Activated CD4-positive, CD25-positive, alpha-beta regulatory T cell treated with anti-CD3 and anti-CD28 coated beads, Interleukin-2, amount 50 U/mL, for 16 hours (primary cell): Measurements from ENCODE around the gene FAM9A.

Experiments
- DNase-seq: peaks from one replicate; pipeline ENCODE4 v3.0.0-alpha.2; 2020; ENCODE audit warnings: low read depth, low spot score

Gene FAM9A

DNA sequence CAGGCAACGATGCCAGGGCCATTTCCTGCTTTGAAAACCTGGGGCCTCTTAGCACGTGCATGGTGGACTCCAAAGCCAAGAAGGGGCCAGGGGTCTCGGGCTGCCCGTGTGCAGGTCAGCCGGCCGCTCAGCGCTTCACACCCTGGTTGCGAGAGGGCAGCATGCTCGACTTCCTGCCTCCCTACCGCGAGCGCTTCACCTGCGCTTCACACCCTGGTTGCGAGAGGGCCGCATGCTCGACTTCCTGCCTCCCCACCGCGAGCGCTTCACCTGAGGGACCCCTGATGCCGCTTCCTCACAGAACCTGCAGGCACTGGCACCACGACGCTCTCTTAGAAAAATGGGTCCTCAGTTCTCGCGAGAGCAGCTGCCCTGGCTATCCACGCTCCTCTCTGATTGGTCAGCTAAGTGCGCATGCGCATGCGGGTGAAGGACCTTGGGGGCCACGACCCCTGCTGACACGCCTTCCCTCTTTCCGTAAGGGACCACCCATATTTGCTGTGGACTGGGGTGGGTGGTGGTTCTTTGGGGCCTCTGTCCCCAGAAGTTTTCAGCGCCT lies at the start of gene FAM9A:
TSS of gene FAM9A (minus strand) at position 343 of the 559 bp plus-strand sequence. CDS start 1,212 bp downstream, outside the sequence.
- no peak for DNase-seq

DNA sequence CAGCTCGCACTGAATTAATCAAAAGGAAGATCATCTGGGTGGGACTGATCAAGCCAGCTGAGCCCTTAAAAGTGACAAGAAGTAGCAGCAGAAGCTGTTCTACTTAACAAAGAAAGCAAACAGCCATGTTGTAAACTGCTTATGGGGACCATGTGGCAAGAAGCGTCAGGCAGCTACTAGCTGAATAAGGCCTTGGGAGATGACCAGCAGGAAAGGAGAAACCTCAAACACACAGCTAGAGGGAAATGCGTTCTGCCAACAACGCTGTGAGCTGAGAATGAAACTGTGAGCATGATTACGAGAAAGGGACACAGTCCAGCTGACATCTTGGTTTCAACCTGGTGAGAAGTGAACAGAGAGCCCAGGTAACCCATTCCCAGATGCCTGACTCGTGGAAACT lies 49.3 kb upstream of the FAM9A start:
- no peak for DNase-seq

DNA sequence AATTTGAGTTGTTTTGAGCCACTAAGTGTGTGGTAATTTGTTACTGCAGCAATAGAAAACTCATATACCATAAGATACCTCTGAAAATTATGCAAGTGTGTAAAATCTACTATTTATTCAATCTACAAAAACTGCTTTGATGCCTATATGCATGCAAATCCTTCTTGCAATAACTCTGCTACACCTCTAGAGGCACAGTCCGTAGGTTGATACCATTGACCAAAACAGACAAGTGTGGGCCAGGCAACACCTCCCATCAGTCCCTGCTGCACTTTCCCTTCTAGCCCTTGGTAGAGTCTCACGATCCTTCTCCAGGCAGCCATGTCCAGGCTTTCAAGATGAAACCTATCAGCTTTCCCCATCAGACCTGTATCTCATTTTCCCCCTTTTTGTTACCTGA lies 48.8 kb upstream of the FAM9A start:
- DNase-seq, result no peak

DNA sequence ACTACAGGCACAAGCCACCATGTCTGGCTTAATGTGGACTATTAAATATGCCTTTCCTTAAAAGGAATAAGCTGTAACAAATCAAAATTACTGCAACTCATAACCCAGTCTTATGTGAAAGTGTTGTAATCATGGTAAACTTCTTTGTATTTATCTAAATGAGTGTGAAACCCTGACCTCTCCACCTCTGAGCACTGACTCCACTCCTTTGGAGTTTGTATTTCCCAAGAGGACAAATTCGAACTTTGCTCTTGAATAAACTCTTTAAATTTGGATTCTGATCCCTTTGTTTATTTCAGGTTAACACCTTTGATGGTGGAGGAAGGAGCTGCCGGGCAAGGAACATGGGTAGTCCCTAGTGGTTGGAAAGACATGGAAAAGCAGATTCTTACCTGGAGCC lies 48.3 kb upstream of the FAM9A start:
- DNase-seq, result no peak

DNA sequence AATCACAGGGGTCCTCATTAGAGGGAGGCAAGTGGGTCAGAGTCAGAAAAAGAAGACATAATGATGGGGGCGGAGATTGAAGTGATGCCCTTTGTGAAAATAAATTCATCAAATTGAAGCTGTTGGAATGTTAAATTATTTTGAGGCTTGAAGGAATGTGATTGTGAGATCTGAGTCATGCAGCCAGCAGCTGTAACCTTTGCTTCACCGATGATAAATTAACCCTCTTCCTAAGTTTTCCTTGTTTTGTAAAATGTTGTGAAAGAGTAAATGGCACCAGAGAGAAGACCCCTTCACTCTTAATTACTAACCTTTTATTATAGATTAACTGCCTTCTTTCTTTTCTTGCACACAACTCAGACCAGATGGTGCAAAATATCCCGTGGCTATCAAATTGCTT lies 47.7 kb upstream of the FAM9A start:
- no peak for DNase-seq

DNA sequence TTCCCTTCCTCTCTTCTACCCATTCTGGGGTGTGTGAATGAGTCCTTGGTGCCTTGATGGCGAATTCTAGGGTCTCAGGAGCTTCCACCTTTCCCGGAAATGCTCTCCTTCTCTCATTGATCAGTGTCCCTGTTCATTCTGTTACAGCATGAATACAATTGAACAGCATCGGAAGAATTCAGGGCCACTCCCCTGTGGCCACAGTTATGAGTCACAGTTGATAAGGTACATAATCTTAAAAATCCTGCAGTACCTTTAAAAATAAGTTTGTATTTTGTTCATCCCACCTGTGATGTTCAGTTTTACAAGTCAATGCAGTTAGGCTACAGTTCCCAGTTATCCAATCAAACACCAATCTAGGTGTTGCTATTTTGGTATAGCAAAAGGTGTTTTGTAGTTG lies 47.3 kb upstream of the FAM9A start:
- no peak for DNase-seq

DNA sequence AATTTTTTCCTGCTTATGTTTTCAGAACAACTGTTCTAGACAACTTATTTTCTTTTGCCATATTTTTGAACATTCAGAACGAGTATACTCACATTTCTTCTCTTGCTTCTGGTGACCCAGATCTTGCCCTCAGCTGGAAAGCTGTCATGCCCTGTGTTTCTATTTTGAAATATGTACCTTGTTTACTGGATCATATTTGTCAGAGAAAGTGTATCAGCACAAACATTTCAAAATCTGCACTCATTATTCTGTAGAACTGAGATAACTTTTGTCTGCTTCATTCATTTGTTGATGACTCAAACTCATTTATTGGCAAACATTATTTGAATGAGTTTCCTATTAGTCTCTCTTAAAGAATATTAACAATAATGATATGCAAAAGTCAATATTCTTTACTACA lies 46.2 kb upstream of the FAM9A start:
- DNase-seq, result no peak

DNA sequence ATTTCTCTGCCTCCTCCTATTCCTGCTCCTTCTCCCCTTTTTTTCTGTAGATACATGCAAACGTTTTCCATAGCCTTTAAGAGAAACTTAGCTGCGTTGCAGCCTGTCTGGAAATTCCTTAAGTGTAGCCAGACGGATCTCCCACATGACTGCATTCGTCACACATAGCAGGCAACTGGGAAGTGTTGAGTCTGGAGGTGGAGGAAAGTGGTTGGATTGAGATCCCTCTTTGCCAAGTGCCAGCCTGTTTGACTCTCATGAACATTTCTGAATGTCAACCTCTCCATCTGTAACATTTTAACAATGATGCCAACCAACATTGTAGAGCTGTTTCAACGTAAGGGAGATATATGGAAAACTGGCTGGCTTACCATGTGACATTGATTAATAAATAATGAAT lies 45.1 kb upstream of the FAM9A start:
- no peak for DNase-seq

DNA sequence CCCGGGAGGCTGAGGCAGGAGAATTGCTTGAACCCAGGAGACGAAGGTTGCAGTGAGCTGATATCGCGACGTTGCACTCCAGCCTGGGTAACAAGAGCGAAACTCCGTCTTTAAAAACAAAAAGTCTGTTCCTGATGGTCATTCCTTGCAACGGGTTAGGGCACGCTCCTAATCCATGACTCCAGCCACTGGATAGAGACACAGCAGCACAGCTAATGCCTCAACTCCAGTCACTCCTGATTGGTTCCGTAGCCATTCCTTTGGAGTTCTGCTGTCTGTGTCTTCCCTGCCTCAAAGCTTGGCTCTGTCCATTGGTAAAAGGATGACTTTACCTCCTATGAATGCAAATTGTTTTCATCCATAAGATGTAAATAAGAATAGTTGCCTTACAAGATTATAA lies 44.3 kb upstream of the FAM9A start:
- DNase-seq, result no peak

DNA sequence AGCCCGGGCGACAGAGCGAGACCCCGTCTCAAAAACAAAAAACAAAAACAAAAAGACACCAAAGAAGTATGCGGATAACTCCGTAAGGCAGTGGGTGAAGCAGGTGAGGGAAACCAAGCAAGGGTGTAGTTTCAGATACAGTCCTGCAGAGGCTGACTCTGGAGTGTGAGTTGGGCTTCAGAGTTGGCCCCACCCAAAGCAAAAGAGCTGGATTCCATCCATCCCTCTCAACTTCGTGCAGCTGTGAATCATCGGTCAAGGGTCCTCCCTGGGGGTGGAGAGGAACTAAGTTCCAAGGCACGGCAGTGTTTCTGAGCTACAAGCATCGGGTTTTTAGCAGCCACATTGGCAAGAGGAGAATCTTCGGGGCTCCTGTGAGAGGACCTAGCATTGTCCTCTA lies 43.9 kb upstream of the FAM9A start:
- no peak for DNase-seq

DNA sequence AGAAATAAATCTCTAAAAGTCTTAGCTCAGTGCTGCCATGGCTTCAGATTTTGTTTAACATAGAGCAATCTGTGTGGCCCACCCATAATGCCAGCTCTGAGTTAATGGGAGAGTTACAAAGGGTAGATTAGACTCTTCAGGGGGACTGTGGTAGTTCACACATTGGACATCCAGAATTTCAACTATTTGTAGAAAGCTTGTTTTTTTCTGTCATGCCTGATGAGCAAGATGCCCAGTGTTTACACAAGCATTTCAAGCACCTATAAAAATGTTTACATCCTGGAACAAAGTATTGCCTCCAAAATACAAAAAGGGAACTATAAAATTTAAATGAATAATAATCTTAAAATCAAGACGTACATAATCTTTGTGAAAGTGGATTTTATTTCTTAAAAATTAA lies 43.0 kb upstream of the FAM9A start:
- DNase-seq, result no peak

DNA sequence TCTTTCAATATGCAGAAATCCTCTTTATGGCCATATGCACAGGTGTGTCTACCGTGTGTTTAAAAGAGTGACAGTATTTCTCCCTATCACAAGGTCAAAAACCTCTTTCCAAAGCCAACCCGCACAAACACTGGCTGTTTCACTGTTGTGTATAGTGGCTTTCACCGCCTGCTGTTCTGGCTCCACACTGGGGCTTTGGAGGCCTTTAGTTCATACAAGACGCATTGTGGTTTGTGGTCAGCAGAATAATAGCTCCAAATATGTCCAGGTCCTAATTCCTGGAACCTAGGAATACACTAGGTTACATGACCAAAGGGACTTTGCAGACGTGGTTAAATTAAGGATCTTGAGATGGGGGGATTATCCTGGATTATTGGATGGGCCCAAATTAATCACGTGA lies 40.7 kb upstream of the FAM9A start:
- no peak for DNase-seq

DNA sequence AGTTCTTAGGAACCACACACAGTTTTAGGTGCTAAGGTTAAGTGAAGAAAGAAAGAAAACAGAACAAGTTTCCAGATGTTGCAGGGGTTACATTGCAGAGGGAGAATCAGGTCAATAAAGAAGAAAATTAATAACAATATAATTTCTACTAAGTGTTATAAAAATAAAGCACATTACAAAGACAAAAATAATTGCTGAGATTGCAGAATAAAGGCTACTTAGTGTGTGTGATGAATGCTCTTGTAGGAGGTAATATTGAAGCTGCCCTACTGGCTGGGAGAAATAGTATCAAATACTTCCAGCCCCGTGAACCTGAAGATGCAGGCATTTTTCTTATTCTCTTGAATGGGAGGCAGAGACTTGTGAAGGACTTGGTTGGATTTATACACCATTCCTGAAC lies 33.2 kb upstream of the FAM9A start:
- DNase-seq, result no peak

DNA sequence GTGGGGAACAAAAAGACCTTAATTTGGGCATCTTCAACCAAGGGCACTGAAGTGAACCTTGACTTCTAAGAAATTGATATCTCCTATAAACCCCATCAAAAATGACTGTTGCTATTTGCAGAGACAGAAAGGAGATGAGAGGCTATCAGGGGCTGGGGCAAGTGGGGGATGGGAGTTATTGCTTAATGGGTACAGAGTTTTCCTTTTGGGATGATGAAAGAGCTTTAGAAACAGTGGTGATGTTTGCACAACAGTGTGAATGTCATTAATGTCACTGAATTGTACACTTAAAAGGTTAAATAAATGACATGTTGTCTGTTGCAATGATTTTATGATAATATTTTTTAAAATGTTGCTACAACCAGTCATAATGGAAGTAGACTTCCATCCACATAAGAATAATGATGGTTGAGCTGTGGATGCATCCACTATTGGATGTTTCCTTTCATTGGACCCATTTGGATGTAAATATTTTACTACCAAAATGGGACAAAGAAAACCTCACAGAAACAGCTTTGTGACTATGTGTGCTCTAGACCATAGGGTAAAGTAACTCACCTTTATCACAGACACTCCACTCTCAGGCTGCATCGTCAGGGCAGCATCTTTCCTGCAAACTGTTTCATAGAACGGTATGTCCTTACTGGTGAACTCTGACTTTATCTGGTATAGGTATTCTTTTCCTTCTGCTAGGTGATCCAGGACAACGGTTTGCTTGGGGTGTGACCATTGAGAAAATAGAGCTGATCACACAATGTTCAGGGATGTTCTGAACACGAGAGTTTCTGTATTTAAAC lies 31.6 kb upstream of the FAM9A start:
- DNase-seq, result no peak

DNA sequence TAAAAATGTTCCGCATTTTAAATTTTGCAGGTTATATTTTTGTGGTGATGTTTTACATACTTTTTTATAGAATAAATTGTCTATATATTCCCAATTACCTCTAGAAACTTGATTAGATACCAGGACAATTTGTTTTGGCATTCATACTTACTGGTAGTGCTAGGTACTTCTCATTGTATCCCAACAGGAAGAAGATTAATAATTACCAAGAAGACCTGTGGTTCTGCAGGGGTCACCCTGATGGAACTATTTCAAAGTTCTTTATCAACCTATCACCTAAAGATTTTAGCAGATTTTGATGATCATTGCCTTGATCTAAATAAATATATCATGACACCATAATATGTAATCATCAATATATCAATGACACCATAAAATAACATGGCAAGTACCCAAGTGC lies 22.5 kb upstream of the FAM9A start:
- no peak for DNase-seq

DNA sequence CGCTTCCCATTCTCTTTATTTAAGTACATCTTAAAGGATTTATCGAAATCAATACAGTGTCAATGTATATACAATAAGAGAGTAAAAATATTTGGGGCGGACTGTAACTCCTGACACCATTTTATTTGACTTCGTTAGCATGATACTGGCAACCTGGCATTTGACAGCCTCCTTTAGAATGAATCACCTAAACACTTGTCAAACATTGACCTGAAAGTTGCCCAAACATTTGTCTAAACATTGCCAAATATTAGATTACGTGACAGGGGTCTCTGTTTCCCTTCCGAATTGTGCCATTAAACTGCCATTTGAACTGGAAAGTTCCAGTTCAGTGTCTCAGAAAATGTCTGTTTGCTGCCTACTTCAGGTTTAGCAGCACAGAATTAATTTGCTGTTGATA lies 20.8 kb upstream of the FAM9A start:
- no peak for DNase-seq

DNA sequence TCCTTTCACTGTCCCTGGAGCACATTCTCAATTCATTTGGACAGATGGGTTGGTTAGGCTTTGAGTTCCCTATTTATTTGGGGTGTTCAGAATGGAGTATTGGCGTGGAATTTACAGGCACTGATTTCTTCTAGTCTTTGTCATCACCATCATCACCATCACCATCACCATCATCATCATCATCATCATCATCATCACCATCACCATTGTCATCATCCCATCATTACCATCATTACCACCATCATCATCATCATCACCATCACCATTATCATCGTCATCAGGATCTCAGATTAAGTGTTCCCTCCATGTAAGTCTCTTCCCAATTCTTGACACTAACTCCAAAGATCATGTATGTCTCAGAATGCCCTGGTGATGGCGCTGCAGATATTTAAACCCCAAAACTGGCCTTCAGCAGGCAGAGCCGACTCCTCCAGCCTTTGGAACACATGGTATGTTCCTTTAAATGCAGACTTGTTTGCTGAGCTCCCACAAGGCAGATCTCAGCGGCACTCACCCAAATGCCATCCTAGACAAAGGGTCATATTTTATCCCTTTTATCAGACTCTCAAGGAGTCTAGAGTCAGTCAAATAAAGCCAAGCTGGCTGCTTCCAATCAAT lies 19.8 kb upstream of the FAM9A start:
- DNase-seq, result no peak

DNA sequence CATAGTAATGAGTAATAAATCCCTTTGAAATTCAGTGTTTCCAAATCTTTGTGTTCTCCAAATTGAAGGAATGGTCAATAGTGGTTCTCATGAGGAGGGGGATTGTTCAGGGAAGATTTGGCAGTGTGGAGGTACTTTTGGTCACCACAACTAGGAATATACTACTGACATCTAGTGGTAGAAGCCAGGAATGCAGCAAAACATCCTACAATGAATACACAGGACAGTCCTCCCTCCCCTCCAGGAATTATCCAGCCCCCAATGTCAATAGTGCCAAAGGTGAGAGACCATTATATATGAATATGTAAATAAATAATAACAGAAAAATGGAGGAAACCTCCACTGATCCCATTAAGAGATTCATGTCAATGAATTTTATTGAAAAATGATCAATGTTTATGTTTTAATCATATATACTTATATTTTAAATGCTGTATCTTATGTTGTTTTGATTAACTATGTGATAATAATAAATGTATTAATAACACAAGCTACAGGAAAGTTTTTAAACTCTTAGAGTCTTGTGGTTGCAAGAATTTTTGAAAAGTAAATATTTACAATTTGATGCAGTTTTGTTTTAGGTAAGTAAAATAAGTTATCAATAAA lies 14.4 kb upstream of the FAM9A start:
- DNase-seq, result no peak

DNA sequence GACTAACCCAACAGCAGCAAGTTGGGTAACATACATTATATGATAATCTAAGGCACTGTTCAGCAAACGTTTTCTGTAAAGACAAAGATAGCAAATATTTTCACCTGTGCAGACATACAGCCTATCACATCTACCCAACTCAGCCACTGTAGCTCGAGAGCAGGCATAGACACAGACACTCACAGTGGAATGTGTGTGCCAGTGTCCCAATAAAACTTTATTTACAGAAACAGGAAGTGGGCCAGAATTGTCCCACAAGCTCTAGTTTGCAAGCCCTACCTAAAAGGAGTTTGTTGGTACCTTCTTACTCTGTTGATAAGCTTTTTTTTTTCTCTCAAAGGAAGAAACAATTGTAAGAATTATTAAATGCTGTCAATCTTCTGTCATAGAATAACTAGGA lies 11.9 kb upstream of the FAM9A start:
- DNase-seq, result no peak

DNA sequence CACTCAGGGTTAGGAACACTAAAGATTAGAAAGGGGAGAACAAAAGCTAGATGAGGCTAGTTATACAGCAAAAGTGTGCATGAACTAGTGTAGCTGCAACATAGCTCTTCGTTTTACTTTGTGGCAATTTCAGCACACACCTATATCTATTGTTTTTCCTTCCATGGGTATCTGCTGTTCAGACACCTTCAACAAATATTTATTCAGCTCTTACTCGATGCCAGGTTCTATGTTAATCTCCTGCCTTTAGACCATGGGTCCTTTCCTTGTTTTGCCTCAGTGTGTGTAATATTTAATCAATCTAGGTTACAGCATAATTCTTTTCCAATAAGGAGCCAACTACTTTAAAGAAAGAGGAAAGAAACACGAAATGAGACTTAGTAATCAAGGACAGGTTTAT lies 10.4 kb upstream of the FAM9A start:
- DNase-seq, result no peak

DNA sequence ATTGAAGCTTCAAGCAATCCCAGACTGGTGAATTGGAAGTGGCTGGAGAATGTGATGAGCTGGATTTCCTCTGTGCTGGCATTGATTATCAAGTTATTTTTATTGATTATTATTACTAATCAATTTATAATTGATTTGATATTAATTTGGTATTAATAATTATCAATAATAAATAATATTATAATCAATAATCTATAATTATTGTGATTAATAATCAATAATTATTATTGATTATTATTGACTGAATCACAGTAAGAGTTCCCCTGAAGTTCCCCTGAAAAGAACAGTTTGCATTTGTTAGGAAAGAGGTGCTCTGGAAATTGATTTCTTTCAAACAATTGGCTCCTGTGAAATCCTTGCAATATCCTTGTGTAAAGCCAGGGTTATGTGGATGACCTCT lies 7.5 kb upstream of the FAM9A start:
- no peak for DNase-seq

DNA sequence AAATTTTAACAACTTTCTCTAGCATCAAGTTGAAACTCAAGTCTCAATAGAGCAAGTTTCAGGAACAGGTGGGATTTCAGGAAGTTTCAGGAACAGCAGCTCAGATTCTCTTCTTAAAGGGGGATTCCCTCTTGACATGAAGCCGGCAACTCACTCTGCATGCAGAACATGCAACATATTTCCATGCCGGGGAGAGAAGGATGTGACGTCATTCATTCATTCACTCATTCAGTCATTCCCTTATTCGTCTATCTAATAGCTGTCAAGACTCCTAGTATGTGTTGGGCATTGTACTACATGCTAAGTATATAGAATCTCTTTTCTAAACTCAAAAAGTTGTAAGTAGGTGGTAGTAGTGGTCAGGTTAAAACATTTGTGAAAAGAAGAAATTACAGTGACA lies 4.8 kb upstream of the FAM9A start:
- no peak for DNase-seq

DNA sequence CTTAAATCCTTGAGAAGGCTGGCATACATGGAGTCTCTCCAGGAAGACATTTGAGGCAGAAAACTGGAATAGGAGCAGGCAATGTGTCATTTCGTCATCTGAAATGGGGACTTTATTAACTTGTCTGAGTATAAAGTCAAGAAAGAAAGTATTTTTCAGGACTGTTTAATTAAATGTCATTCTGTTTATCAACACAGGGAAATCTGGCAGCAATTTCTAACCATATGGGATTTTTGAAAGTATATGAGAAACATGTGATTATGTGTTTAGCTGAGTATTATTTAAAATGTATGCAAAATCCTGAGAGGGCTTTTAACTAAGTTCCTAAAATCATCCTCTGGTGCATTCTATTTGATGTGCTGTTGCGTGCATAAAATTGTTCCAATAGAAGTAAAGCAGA lies 3.9 kb upstream of the FAM9A start:
- no peak for DNase-seq
